GM19025 (cell line): ENCODE data around the gene KRT6B.
"Not testable (repeated sequence)": the region's sequence is repeated elsewhere in the genome, so short reads cannot be mapped to it uniquely, and the experiment has no call there.

Source experiments
- ATAC-seq: cut with Tn5 transposase; IDR thresholded peaks from one replicate; pipeline ENCODE4 v1.9.1; 2021; ENCODE audit warnings: mild to moderate bottlenecking, low read depth, moderate library complexity; ENCODE audit not compliant: unreplicated experiment

The KRT6B gene

GRCh38 chr12:52415870-52416750, 35.8 kb downstream of the KRT6B start:
- no peak for ATAC-seq

DNA sequence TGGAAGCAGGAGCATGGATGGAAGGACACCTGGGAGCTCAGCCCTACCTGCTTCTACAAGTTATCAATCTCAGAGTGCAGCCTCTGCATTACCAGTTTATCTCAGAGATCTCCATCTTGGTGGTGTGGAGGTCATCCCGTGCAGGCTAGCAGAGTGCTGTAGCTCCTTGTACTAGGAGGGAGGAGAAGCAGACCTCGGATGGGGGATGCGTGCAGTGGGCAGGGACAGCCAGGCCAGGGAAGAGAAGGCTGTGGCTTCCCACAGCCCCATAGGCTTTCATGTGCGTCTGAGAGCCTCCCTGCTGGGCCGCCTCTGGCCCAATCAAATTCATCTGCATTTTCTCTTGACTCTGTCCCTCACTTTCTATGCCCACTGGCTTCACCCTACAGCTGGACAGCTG, 37.0 kb downstream of the KRT6B start:
- ATAC-seq = no peak

GRCh38 chr12:52413782-52414345, 38.1 kb downstream of the KRT6B start:
- no peak for ATAC-seq

DNA sequence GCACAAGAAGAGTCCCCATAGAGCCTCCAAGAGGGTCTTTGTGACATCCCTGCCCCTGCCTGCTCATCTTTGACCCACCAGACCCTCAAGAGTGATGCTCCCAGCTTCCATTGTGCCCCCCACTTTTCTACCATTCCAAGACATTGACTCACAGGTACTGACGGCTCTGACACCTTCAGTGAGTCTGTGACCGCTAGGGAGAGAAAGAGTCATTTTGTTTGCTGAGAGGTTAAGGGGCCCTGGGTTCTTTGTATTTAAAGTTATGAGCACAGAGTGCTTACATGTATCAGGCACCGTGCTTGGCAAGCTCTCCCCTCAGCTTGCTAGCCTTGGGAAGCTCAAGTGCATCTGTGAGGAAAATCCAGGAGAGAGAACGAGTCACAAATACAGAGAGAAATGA, 38.7 kb downstream of the KRT6B start:
- no peak for ATAC-seq

DNA sequence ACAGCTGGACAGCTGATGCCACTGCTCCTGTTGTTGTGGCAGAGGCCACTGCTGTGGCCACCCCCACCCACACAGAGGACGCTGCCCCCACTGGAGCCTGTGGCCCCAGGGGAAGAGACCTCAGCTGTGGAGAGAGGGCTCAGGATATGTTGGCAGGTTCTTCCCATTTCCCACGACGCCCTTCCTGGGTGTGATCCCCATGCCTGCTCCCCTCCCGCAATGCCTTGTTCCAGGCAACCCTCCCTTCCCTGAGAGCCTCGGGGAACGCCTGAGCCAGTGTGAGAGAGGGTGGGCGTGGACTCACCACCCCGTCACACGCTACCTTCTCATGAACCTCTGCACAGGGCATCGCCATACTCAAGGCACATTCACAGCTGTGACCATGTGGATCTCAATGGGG, 40.1 kb downstream of the KRT6B start:
- no peak for ATAC-seq

DNA sequence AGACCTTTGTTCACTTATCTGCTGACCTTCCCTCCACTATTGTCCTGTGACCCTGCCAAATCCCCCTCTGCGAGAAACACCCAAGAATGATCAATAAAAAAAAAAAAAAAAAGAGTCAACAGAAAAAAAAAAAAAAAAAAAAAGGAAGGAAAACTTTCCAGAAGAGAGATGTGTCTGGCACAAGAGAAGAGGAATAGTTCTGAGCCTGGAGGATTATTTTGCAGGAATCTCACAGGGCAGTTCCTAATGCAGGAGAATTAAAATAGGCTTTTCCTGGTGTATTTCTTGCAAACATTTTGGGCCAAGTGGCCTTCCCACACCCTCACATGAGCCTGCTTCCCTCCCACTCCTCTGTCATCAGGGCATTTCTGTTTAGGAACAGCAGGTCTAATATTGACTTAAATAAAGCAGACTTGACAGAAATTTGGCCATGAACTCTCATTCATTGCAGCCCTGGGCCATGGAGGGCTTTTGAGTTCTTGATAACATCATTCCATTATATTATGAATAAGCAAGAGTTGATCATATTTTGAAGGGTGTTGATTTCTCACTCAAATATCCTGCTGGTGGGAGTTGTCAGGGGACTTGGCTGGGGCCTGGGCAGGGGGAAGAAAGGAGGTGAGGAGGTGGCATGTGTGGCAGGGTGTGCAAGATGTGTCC, 41.2 kb downstream of the KRT6B start:
- ATAC-seq = not testable (repeated sequence)

GRCh38 chr12:52407918-52408317, 44.0 kb downstream of the KRT6B start:
- no peak for ATAC-seq

- no peak for ATAC-seq
Measured at GRCh38 chr12:52405922-52406385, 46.0 kb downstream of the KRT6B start, which contains the start of gene KRT82. TSS of gene KRT82 (minus strand) at chr12:52406335. CDS start at chr12:52406277, 58 bp downstream.

DNA sequence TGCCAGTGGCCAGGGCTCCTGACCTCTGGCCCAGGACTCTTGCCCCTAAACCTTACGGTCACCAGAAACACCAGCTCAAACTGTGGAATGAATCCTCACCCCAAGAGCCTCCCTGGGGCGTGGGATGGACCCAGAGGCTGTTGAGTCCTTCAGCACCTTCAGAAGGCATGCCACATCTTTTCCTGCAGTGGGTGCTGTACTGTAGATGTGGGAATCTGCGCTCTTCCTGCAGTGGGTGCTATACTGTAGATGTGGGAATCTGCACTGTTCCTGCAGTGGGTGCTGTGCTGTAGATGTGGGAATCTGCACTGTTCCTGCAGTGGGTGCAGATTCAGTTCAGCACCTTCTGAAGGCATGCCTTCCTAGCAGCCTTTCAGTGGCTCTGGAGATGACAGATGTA, 47.0 kb downstream of the KRT6B start:
- no peak for ATAC-seq

GRCh38 chr12:52403561-52403960, 48.4 kb downstream of the KRT6B start:
- ATAC-seq = no peak

DNA sequence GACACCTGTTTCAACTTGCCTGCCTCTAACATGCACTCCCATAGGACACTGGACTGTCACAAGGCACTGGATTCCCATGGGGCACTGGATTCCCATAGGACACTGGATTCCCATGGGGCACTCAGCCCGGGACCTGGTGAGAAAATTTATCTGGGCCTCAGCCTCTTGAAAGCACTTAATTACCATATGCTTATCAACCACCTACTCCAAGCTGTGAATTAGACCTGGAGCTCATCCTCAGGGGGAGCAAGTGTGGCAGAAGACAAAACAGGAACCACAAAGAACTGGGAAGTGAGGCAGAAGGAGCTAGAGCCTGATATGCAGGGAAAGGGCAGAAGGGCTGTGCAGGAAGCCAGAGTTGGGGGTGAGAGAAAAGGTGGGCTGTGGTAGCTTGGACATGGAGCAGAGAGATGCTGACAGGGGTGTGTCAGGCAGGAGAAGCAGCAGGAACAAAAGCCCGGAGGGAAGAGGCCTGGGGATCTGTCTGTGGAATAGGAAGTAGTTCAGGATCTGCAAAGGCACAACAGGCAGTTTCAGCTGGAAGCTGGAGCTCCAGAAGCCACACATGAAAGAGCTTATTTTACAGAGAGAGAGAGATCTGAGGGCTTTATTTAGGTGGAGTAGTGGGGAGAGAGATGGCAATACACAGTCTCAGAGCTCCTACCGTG, 48.9 kb downstream of the KRT6B start:
- no peak for ATAC-seq

DNA sequence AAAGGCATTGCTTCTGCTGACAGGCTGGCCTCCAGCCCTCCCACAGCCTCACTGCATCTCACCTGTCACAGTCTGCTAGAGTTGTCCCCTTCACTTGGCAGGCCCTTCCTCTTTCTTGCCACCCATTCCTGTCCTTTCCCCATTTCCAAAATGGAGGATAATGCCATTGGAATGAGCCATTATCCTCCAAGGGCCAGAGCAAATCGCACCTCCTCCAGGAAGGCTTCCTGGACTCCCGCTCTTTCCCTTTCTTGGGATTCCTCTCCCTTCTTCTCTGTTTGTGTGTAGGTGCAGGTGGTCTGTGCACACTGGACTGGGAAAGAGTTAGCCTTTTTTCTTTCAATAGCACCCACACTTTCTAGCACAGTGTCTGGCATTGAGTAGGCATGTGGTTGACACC, 49.6 kb downstream of the KRT6B start:
- no peak for ATAC-seq

DNA sequence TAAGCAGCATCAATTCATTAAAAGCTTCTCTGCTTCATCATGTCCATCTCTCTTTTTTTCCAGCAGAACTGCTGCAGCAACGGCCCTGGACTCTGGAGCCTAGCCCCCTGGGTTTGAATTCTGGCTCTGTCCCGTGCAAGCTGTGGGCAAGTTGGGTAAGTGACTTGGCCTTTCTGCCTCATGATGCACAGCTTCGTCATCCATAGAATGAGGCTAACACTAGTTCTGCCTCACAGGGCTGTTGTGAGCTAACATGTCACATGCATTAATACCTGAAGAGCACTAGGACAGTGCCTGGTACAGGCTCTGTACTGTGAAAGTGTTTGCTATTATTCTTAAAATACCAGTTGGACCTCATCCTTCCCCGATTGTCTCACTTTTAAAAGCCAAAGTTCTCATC, 50.0 kb downstream of the KRT6B start:
- no peak for ATAC-seq

GRCh38 chr12:52401526-52401925, 50.4 kb downstream of the KRT6B start:
- ATAC-seq = no peak

- ATAC-seq = no peak
Measured at GRCh38 chr12:52400906-52401305, 51.0 kb downstream of the KRT6B start.

DNA sequence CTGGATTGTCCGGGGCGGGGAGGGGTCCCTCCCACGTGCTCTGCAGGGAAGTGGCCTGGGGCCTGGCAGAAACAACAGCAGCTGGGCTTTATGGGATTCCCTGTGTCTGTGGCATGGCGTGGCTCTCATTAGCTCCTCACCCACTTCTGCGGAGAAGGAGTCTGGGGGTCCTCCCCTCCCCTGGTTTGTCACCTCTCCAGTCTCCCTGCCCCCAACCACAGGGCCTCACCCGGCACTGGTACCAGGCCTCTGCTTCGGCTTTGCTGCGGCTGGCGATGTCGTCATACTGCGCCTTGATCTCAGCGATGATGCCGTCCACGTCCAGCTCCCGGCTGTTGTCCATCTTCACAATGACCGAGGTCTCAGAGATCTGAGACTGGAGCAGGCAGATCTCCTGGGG, 52.2 kb downstream of the KRT6B start:
- no peak for ATAC-seq

DNA sequence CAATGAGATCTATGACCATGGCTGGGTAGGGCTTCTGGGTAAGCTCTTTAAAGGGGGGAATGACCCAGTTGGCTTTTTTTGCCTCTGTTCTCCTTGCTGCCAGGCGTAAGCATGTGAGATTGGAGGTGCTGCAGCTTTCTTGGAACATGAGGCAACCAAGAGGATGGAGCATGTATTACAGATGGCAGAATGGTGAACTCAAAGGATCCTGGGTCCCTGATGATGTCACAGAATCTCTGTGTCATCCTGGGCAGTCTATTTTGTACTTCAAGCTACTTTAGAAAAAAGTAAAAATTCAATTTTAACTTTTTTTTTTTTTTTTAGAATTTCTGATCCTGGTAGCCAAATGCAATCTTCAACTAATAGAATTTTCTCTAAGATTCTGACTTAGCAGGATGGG, 53.8 kb downstream of the KRT6B start:
- ATAC-seq = no peak

DNA sequence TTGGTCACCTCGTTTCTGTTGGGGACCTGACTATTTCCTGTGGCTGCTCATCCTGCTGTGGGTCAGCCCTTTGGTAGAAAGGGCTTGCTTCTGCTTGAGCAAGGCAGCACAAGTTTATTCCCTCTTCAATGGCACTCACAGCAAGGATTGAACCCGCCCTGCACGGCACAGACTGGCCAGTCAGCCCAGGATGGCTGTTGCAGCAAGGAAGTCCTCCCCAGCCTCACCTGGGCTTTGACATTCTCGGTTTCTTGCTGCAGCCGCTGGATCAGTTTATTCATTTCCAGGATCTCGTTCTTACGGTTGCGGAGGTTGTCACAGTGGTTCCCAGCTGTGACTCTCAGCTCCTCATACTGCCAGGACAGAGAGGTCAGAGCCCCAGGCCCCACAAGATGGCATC, 55.3 kb downstream of the KRT6B start:
- ATAC-seq = no peak
